Peyer's patch (tissue), 4 donors: Measurements from ENCODE around the gene C7orf33.

Source experiments
- POLR2A ChIP-seq, 2 donors: fragments of 450-650 bp; IDR thresholded peaks; one replicate each; pipeline ENCODE4 v1.5.1; 2017; ENCODE audit warnings: antibody characterized with exemption in 2 of 2, mild to moderate bottlenecking in 2 of 2, moderate library complexity in 2 of 2
- TF ChIP-seq, protein P1 (sequence below), 6 experiments: fragments of 450-650 bp in 4 of 6; fragments of 200-600 bp in 2 of 6; sonication (generic) in 1 of 6; IDR thresholded peaks; one replicate each; pipeline ENCODE4 v1.5.1; 2017 to 2019; ENCODE audit warnings: antibody characterized with exemption in 6 of 6, mild to moderate bottlenecking in 3 of 6, moderate library complexity in 1 of 6

DNA sequence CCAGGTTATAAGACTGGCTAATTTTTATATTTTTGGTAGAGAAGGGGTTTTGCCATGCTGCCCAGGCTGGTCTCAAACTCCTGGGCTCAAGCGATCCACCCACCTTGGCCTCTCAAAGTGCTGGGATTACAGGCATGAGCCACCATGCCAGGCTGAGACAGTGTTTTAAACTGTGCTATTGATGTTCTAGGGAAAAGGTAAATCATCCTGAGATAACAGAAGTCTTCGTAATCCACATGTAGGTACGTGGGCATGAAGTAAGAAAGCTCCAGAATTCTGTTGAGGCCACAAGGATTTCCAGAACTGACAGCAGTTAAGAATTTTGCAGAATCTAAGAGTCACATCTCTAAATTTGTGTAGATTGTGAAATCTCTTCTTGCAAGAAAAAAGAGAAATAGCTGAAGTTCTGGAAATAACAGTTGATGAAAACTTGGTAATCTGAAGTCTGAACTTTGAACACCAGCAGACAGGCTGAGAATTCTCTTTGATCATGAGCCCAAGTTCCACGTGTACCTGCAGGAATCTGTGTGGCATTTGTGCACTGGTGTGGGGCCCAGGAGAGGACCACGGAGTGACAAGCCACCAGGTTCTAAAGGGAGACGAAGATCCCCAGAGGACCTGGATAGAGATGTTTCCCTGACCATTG is 24.6 kb downstream of the C7orf33 start:
- TF ChIP-seq, protein P1, sequence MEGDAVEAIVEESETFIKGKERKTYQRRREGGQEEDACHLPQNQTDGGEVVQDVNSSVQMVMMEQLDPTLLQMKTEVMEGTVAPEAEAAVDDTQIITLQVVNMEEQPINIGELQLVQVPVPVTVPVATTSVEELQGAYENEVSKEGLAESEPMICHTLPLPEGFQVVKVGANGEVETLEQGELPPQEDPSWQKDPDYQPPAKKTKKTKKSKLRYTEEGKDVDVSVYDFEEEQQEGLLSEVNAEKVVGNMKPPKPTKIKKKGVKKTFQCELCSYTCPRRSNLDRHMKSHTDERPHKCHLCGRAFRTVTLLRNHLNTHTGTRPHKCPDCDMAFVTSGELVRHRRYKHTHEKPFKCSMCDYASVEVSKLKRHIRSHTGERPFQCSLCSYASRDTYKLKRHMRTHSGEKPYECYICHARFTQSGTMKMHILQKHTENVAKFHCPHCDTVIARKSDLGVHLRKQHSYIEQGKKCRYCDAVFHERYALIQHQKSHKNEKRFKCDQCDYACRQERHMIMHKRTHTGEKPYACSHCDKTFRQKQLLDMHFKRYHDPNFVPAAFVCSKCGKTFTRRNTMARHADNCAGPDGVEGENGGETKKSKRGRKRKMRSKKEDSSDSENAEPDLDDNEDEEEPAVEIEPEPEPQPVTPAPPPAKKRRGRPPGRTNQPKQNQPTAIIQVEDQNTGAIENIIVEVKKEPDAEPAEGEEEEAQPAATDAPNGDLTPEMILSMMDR (IDR thresholded peaks at IDR 0.05) = no peak
- TF ChIP-seq POLR2A (IDR thresholded peaks at IDR 0.05) = no peak
